ENCODE results near the gene SERGEF.

The SERGEF gene

DNA sequence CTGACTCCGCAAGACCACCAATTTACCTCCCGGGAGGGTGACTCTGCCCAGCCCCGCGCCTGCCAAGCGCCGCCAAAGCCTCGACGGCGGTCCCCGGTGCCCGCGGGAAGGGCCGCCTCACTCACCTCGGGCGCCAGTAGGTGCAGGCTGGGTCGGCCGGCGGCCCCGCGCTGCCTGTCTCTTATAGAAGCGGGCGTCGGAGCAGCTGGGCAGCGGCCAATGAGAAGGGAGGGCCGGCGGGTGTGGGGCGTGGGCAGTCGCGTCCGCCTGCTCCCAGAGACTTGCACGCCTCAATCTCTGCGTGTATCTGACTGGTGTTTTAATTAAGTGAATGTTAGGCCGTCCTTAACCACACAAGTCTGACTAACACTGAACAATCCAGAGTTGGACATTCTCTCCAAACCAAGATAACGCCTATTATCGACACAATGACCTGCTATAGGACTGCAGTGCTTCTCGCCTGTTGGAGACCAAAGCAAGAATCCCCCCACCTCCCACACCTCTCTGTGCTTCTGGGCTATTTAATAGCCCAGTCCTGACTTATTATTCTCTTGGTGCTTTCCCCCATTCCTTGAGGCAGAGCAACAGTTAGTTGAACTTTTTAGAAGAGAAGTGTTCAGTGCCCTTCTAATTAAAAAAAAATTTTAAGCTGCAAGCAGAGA is 33.4 kb upstream of the SERGEF start, which contains the start of gene TPH1:
TPH1 (minus strand) TSS at position 154 of the 662 bp plus-strand sequence. CDS start 5,507 bp downstream, outside the sequence.
- H3K9me3 ChIP-seq (ENCODE audit: severe bottlenecking) = no peaks in the 10 kb centered on the region
- DNase-seq = no peak
- TF ChIP-seq CTCF (IDR thresholded peaks at IDR 0.05; ENCODE audit: low read depth, low read length) = no peak
- H3K27me3 ChIP-seq (ENCODE audit: insufficient read depth, low read depth, severe bottlenecking) = no peaks in the 10 kb centered on the region
- no peak within 1 kb of the TSS for H3K4me3 ChIP-seq (ENCODE audit: low read depth, low read length)
- H3K36me3 ChIP-seq = no peaks in the 10 kb centered on the region; the same call in 1 of the 2 replicates
- no peak within 1 kb of the TSS for H3K27ac ChIP-seq

GRCh38 chr11:18036456-18036855 is 23.6 kb upstream of the SERGEF start:
- no peaks in the 10 kb centered on the region for H3K9me3 ChIP-seq (ENCODE audit: severe bottlenecking)
- no peaks in the 10 kb centered on the region for H3K27me3 ChIP-seq (ENCODE audit: insufficient read depth, low read depth, severe bottlenecking)
- H3K36me3 ChIP-seq = no peaks in the 10 kb centered on the region
- no peak for TF ChIP-seq CTCF (IDR thresholded peaks at IDR 0.05; ENCODE audit: low read depth, low read length)
- DNase-seq = peak; percentile 60
- H3K4me3 ChIP-seq (ENCODE audit: low read depth, low read length) = no peak overlapping the region
- H3K27ac ChIP-seq = peak overlapping the region; percentile 6

GRCh38 chr11:18027475-18027874 is 14.6 kb upstream of the SERGEF start:
- Histone ChIP-seq H3K27me3 (ENCODE audit: insufficient read depth, low read depth, severe bottlenecking) (no peaks in the 10 kb centered on the region), H3K27ac (no peak overlapping the region), H3K4me3 (ENCODE audit: low read depth, low read length) (no peak overlapping the region), H3K36me3 (no peaks in the 10 kb centered on the region; the same call in 1 of the 2 replicates), H3K9me3 (ENCODE audit: severe bottlenecking) (no peaks in the 10 kb centered on the region)
- TF ChIP-seq CTCF (IDR thresholded peaks at IDR 0.05; ENCODE audit: low read depth, low read length) = no peak
- DNase-seq = no peak

DNA sequence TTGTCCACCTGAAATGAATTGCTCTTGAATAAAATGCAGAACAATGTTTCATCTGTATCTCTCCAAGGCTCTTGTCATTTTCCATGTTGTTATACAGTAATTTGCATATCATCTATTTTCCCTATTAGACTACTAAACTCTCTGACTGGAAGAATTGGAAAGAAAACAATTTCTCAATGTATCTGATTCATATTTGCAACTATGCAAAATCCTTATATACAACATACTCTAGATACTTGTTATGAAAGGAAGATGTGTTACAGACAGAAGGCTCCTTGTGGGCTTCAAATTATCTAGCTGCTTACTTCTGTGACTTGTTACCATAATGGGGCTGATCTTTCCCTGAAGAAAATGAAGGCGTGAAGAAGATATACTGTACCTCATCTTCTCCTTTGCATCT is 9.6 kb upstream of the SERGEF start:
- no peaks in the 10 kb centered on the region for H3K27me3 ChIP-seq (ENCODE audit: insufficient read depth, low read depth, severe bottlenecking)
- no peak overlapping the region for H3K27ac ChIP-seq
- no peak for TF ChIP-seq CTCF (IDR thresholded peaks at IDR 0.05; ENCODE audit: low read depth, low read length)
- DNase-seq = no peak
- H3K9me3 ChIP-seq (ENCODE audit: severe bottlenecking) = no peaks in the 10 kb centered on the region
- no peak overlapping the region for H3K4me3 ChIP-seq (ENCODE audit: low read depth, low read length)
- H3K36me3 ChIP-seq = no peaks in the 10 kb centered on the region; the same call in 1 of the 2 replicates

GRCh38 chr11:18019650-18020049 is 6.8 kb upstream of the SERGEF start:
- no peak overlapping the region for H3K4me3 ChIP-seq (ENCODE audit: low read depth, low read length)
- no peak for TF ChIP-seq CTCF (IDR thresholded peaks at IDR 0.05; ENCODE audit: low read depth, low read length)
- H3K36me3 ChIP-seq = no peaks in the 10 kb centered on the region; the same call in 1 of the 2 replicates

GRCh38 chr11:18016789-18017188 is 3.9 kb upstream of the SERGEF start:
- DNase-seq = peak; percentile 21
- TF ChIP-seq CTCF (IDR thresholded peaks at IDR 0.05; ENCODE audit: low read depth, low read length) = peak; percentile 14; the same call in 1 of the 2 replicates
- Histone ChIP-seq H3K36me3 (no peaks in the 10 kb centered on the region; the same call in 1 of the 2 replicates), H3K4me3 (ENCODE audit: low read depth, low read length) (no peak overlapping the region), H3K9me3 (ENCODE audit: severe bottlenecking) (no peaks in the 10 kb centered on the region), H3K27ac (peak overlapping the region; percentile 24), H3K27me3 (ENCODE audit: insufficient read depth, low read depth, severe bottlenecking) (no peaks in the 10 kb centered on the region)

More at GRCh38 chr11:18019650-18020049, 6.8 kb upstream of the SERGEF start:
- Histone ChIP-seq H3K9me3 (ENCODE audit: severe bottlenecking) (no peaks in the 10 kb centered on the region), H3K27ac (no peak overlapping the region), H3K27me3 (ENCODE audit: insufficient read depth, low read depth, severe bottlenecking) (no peaks in the 10 kb centered on the region)
- DNase-seq = no peak

Measured in WERI-Rb-1 (cell line).